HG03108 (cell line): ENCODE data around the gene NCKAP5.

ENCODE experiments used
- ATAC-seq: cut with Tn5 transposase; IDR thresholded peaks from one replicate; pipeline ENCODE4 v1.9.1; 2021; ENCODE audit warnings: moderate library complexity; ENCODE audit not compliant: unreplicated experiment

Gene NCKAP5

GRCh38 chr2:133123904-133124303, 444.4 kb downstream of the NCKAP5 start:
- ATAC-seq: no peak

- no peak for ATAC-seq
Measured at GRCh38 chr2:133123393-133123792, 444.9 kb downstream of the NCKAP5 start.

GRCh38 chr2:133122529-133122928, 445.7 kb downstream of the NCKAP5 start:
- no peak for ATAC-seq

GRCh38 chr2:133120310-133120709, 448.0 kb downstream of the NCKAP5 start:
- ATAC-seq: no peak

- no peak for ATAC-seq
Measured at GRCh38 chr2:133110201-133110600, 458.1 kb downstream of the NCKAP5 start.

- no peak for ATAC-seq
Measured at GRCh38 chr2:133109772-133110171, 458.5 kb downstream of the NCKAP5 start.

- no peak for ATAC-seq
Measured at GRCh38 chr2:133107058-133107815, 461.0 kb downstream of the NCKAP5 start.

- no peak for ATAC-seq
Measured at GRCh38 chr2:133104871-133105270, 463.4 kb downstream of the NCKAP5 start.

- no peak for ATAC-seq
Measured at GRCh38 chr2:133098787-133099186, 469.5 kb downstream of the NCKAP5 start.

- ATAC-seq: no peak
Measured at GRCh38 chr2:133097666-133098065, 470.6 kb downstream of the NCKAP5 start.

GRCh38 chr2:133092571-133092970, 475.7 kb downstream of the NCKAP5 start:
- no peak for ATAC-seq

- no peak for ATAC-seq
Measured at GRCh38 chr2:133090358-133090757, 477.9 kb downstream of the NCKAP5 start.

GRCh38 chr2:133086176-133086575, 482.1 kb downstream of the NCKAP5 start:
- ATAC-seq: no peak

GRCh38 chr2:133085646-133086045, 482.6 kb downstream of the NCKAP5 start:
- ATAC-seq: no peak

- ATAC-seq: no peak
Measured at GRCh38 chr2:133082034-133082433, 486.2 kb downstream of the NCKAP5 start.

- ATAC-seq: no peak
Measured at GRCh38 chr2:133080822-133081221, 487.4 kb downstream of the NCKAP5 start.

GRCh38 chr2:133078667-133079411, 489.4 kb downstream of the NCKAP5 start:
- no peak for ATAC-seq

- ATAC-seq: no peak
Measured at GRCh38 chr2:133077269-133077822, 490.9 kb downstream of the NCKAP5 start.

- ATAC-seq: no peak
Measured at GRCh38 chr2:133072837-133073694, 495.2 kb downstream of the NCKAP5 start.

GRCh38 chr2:133063775-133064174, 504.5 kb downstream of the NCKAP5 start:
- no peak for ATAC-seq
